Peyer's patch (tissue), 4 donors: ENCODE results near the gene STIM2.

Experiments used
- POLR2A ChIP-seq, 2 donors: fragments of 450-650 bp; IDR thresholded peaks; one replicate each; pipeline ENCODE4 v1.5.1; 2017; ENCODE audit warnings: antibody characterized with exemption in 2 of 2, mild to moderate bottlenecking in 2 of 2, moderate library complexity in 2 of 2
- TF ChIP-seq, protein P1 (sequence below), 6 experiments: fragments of 450-650 bp in 4 of 6; fragments of 200-600 bp in 2 of 6; sonication (generic) in 1 of 6; IDR thresholded peaks; one replicate each; pipeline ENCODE4 v1.5.1; 2017 to 2019; ENCODE audit warnings: antibody characterized with exemption in 6 of 6, mild to moderate bottlenecking in 3 of 6, moderate library complexity in 1 of 6

DNA sequence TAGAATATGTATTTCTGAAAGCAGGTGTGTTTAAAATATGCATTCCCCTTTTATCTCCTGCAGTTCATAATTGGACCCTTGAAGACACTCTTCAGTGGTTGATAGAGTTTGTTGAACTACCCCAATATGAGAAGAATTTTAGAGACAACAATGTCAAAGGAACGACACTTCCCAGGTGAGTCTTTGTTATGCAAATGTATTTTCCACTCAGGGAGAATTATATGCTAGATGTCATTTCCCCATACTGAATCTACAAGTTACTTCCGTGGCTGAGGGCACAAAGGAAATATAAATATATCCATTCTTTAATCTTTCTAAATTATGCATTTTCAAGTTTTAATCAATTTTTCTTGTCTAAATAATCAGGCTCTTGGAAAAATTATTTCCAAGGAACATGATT is 134.7 kb downstream of the STIM2 start:
- TF ChIP-seq, protein P1, sequence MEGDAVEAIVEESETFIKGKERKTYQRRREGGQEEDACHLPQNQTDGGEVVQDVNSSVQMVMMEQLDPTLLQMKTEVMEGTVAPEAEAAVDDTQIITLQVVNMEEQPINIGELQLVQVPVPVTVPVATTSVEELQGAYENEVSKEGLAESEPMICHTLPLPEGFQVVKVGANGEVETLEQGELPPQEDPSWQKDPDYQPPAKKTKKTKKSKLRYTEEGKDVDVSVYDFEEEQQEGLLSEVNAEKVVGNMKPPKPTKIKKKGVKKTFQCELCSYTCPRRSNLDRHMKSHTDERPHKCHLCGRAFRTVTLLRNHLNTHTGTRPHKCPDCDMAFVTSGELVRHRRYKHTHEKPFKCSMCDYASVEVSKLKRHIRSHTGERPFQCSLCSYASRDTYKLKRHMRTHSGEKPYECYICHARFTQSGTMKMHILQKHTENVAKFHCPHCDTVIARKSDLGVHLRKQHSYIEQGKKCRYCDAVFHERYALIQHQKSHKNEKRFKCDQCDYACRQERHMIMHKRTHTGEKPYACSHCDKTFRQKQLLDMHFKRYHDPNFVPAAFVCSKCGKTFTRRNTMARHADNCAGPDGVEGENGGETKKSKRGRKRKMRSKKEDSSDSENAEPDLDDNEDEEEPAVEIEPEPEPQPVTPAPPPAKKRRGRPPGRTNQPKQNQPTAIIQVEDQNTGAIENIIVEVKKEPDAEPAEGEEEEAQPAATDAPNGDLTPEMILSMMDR (IDR thresholded peaks at IDR 0.05), result no peak
- TF ChIP-seq POLR2A (IDR thresholded peaks at IDR 0.05), result no peak
